NCI-H1417 treated with DMSO at 0.1 percent for 48 hours (cell line): Measurements from ENCODE around the gene FOXO3B.
"Not testable (repeated sequence)": the region's sequence is repeated elsewhere in the genome, so short reads cannot be mapped to it uniquely, and the experiment has no call there.

Experiments used
- DNase-seq: peaks from one replicate; lab custom pipeline; 2025; lab: John Stamatoyannopoulos, UW

FOXO3B gene

DNA sequence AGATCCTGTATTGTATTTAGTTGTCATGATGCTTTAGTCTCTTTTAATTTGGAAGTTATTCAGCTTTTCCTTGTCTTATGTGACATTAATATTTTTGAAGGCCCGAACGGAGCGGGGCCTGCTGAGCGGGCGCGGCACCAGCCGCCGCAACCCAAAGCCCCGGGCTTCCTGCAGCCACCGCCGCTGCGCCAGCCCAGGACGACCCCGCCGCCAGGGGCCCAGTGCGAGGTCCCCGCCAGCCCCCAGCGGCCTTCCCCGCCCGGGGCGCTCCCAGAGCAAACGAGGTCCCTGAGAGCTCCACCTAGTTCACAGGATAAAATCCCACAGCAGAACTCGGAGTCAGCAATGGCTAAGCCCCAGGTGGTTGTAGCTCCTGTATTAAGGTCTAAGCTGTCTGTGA, 32.0 kb downstream of the FOXO3B start:
- not testable (repeated sequence) for DNase-seq

- DNase-seq, result not testable (repeated sequence)
Observed at GRCh38 chr17:18644291-18644690, 37.8 kb downstream of the FOXO3B start, which contains the start of gene TBC1D28. Gene TBC1D28, minus strand, starts transcription at chr17:18644391. Its CDS starts 3,039 bp downstream, at chr17:18641352.

DNA sequence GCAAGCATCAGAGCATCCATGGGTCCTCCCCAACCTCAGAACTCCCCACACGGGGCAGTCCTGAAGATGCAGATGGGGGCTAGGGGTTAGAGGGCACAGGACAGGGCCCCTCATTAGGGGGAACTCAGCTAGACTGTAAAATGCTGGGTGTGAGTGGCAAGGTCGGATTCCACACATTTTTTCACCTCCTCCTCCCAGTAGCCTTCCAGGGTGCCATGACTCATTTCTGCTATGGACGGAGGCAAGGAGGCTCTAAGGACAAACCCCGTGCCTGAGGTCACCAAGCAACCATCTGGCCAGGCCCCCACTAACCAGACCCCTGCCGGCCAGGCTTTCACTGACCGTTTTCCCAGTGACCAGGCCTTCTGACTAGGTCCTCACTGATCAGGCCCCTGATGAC, 39.0 kb downstream of the FOXO3B start:
- not testable (repeated sequence) for DNase-seq

GRCh38 chr17:18638357-18638756, 43.8 kb downstream of the FOXO3B start:
- DNase-seq, result not testable (repeated sequence)

DNA sequence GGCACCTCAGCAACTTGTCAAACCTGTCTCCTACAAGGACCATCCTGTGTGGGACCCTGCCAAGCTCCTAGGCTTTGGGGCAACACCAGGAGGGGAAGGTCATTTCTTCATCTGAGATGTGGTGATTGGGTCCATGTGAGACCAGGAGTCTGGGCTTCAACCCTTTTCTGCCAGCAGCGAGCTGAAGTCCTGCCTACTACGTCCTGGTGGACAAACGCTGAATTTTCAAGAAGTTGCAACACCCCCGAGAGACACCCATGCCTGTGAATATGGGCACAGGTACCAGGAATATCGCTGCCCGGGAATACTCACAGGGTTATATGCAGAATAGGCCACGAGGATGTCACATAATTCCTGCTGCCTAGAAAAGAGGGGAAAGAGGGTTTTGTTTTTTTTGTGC, 45.9 kb downstream of the FOXO3B start:
- not testable (repeated sequence) for DNase-seq

GRCh38 chr17:18635773-18636172, 46.3 kb downstream of the FOXO3B start:
- DNase-seq, result not testable (repeated sequence)

GRCh38 chr17:18634550-18635263, 47.4 kb downstream of the FOXO3B start:
- DNase-seq, result not testable (repeated sequence)
